ENCODE results near the gene SLC26A6. TPM values are rescaled to one million over a fixed set of nuclear protein-coding genes. Genes with fewer than 3 reads are reported as not detected.

Gene SLC26A6
- total RNA-seq, 1 experiment from 2014 or later, result 36.3 TPM

DNA sequence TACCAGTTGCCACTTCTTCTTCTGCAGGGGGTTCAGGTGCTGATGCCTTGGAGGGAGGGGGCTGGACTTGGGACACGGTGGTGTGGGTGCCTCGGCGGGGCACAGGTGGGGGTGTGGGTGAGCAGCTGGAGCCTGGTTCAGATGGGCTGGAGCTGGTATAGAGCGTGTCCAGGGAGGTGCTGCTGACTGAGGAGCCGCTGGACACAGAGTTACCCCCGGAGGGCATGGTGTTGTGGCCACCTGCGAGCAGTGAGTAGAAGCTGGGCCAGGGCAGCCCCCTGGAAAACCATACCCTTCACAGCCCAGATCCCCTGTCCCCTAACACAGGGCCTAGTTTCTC is 46.2 kb upstream of the SLC26A6 start:
- H3K27me3 ChIP-seq (ENCODE audit: control insufficient read depth, insufficient read depth, low read length), result no peaks in the 10 kb centered on the region
- peaks cover 11% of the 10 kb centered on the region; the same call in 1 of the 2 replicates for H3K4me1 ChIP-seq (ENCODE audit: control insufficient read depth, insufficient read depth, low read length)
- in situ Hi-C loops (cut with HindIII; ENCODE audit: low pct_unique_long_range_greater_than_20kb, low sequenced_read_pairs), result no loop called here
- no peak for DNase-seq (ENCODE audit: low read depth, low spot score)
- no peaks in the 10 kb centered on the region for H3K9me3 ChIP-seq (ENCODE audit: control insufficient read depth, insufficient read depth, low read depth, low read length)
- H3K4me3 ChIP-seq (ENCODE audit: low read depth in 2 of 2, low read length in 2 of 2), result no peak overlapping the region
- ATAC-seq, result no peak
- no peaks in the 10 kb centered on the region; the same call in 1 of the 2 replicates for H3K36me3 ChIP-seq (ENCODE audit: control insufficient read depth, insufficient read depth, low read length)
- BruUV-seq (replicated peaks), result no TSS peak
- POLR2A ChIA-PET, result no interaction called here
- no peak overlapping the region for H3K27ac ChIP-seq (ENCODE audit: low read length)
- TF ChIP-seq, protein P1, sequence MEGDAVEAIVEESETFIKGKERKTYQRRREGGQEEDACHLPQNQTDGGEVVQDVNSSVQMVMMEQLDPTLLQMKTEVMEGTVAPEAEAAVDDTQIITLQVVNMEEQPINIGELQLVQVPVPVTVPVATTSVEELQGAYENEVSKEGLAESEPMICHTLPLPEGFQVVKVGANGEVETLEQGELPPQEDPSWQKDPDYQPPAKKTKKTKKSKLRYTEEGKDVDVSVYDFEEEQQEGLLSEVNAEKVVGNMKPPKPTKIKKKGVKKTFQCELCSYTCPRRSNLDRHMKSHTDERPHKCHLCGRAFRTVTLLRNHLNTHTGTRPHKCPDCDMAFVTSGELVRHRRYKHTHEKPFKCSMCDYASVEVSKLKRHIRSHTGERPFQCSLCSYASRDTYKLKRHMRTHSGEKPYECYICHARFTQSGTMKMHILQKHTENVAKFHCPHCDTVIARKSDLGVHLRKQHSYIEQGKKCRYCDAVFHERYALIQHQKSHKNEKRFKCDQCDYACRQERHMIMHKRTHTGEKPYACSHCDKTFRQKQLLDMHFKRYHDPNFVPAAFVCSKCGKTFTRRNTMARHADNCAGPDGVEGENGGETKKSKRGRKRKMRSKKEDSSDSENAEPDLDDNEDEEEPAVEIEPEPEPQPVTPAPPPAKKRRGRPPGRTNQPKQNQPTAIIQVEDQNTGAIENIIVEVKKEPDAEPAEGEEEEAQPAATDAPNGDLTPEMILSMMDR (IDR thresholded peaks at IDR 0.05), result no peak
- TF ChIP-seq POLR2AphosphoS5 (IDR thresholded peaks at IDR 0.05; ENCODE audit: low read depth, low read length), result no peak
- TF ChIP-seq TCF7L2 (IDR thresholded peaks at IDR 0.05; ENCODE audit: low read depth, low read length), result no peak
- no peak for TF ChIP-seq SIN3A (IDR thresholded peaks at IDR 0.05; ENCODE audit: borderline replicate concordance, insufficient read depth, low read depth, low read length)
- TF ChIP-seq, protein P2, sequence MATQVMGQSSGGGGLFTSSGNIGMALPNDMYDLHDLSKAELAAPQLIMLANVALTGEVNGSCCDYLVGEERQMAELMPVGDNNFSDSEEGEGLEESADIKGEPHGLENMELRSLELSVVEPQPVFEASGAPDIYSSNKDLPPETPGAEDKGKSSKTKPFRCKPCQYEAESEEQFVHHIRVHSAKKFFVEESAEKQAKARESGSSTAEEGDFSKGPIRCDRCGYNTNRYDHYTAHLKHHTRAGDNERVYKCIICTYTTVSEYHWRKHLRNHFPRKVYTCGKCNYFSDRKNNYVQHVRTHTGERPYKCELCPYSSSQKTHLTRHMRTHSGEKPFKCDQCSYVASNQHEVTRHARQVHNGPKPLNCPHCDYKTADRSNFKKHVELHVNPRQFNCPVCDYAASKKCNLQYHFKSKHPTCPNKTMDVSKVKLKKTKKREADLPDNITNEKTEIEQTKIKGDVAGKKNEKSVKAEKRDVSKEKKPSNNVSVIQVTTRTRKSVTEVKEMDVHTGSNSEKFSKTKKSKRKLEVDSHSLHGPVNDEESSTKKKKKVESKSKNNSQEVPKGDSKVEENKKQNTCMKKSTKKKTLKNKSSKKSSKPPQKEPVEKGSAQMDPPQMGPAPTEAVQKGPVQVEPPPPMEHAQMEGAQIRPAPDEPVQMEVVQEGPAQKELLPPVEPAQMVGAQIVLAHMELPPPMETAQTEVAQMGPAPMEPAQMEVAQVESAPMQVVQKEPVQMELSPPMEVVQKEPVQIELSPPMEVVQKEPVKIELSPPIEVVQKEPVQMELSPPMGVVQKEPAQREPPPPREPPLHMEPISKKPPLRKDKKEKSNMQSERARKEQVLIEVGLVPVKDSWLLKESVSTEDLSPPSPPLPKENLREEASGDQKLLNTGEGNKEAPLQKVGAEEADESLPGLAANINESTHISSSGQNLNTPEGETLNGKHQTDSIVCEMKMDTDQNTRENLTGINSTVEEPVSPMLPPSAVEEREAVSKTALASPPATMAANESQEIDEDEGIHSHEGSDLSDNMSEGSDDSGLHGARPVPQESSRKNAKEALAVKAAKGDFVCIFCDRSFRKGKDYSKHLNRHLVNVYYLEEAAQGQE (IDR thresholded peaks at IDR 0.05; ENCODE audit: insufficient read depth in 1 of 2, low read depth in 2 of 2, low read length in 1 of 2), result no peak
- CTCF ChIA-PET, result no interaction called here
- intact Hi-C loops (cut with micrococcal nuclease; ENCODE audit: unreplicated experiment), result no loop called here

DNA sequence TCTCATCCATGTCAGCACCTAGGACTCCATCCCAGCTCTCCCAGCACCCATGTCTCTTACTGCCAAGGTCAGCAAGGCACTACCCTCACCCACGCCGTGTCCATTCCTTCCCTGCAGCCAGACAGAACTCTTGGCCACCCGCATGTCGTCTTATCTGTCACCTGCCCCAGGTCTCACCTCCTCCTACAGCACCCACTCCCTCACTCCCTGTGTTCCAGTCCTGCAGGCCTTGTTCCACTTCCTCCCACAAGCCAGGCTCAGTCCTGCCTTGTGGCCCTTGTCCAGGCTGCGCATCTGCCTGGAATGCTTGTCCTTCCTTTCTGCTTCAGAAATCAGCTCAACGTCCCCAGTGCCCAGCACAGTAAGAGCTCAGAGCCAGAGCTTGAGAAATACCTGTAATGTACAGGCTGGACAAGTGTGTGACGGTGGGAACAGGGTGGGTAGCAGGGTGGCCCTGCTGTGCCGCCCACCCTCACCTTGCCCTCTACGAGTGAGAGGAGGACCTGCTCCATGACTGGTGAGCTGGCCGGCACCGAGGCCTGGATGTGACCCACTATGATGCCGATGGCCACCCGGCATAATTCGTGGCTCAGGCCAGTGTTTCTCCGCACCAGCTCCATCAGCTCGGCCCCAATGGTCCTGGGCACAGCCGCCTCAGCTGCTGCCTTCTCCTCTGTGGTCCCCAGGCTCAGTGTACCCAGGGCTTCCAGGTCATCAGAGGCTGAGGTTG is 45.7 kb upstream of the SLC26A6 start:
- H3K4me1 ChIP-seq (ENCODE audit: control insufficient read depth, insufficient read depth, low read length), result peaks cover 9% of the 10 kb centered on the region; the same call in 1 of the 2 replicates
- no peak overlapping the region for H3K27ac ChIP-seq (ENCODE audit: low read length)
- ChIA-PET CTCF (no interaction called here), POLR2A (no interaction called here)
- ATAC-seq (no peak), DNase-seq (ENCODE audit: low read depth, low spot score) (no peak)
- in situ Hi-C loops (cut with HindIII; ENCODE audit: low pct_unique_long_range_greater_than_20kb, low sequenced_read_pairs), result no loop called here
- TF ChIP-seq SIN3A (IDR thresholded peaks at IDR 0.05; ENCODE audit: borderline replicate concordance, insufficient read depth, low read depth, low read length) (no peak), TCF7L2 (IDR thresholded peaks at IDR 0.05; ENCODE audit: low read depth, low read length) (no peak), POLR2AphosphoS5 (IDR thresholded peaks at IDR 0.05; ENCODE audit: low read depth, low read length) (no peak)
- TF ChIP-seq, protein P2 (IDR thresholded peaks at IDR 0.05; ENCODE audit: insufficient read depth in 1 of 2, low read depth in 2 of 2, low read length in 1 of 2), result no peak
- TF ChIP-seq, protein P1 (IDR thresholded peaks at IDR 0.05), result no peak
- no peaks in the 10 kb centered on the region; the same call in 1 of the 2 replicates for H3K36me3 ChIP-seq (ENCODE audit: control insufficient read depth, insufficient read depth, low read length)
- H3K9me3 ChIP-seq (ENCODE audit: control insufficient read depth, insufficient read depth, low read depth, low read length), result no peaks in the 10 kb centered on the region
- no peaks in the 10 kb centered on the region for H3K27me3 ChIP-seq (ENCODE audit: control insufficient read depth, insufficient read depth, low read length)
- BruUV-seq (replicated peaks), result no TSS peak
- no peak overlapping the region for H3K4me3 ChIP-seq (ENCODE audit: low read depth in 2 of 2, low read length in 2 of 2)
- intact Hi-C loops (cut with micrococcal nuclease; ENCODE audit: unreplicated experiment), result no loop called here
